Measurements from ENCODE around the gene B9D2. TPM values are rescaled to one million over a fixed set of nuclear protein-coding genes. Genes with fewer than 3 reads are reported as not detected.

The B9D2 gene
- total RNA-seq, 1 experiment from 2014 or later = 4.4 TPM

GRCh38 chr19:41308450-41309179, 55.3 kb downstream of the B9D2 start:
- Histone ChIP-seq H4K20me1 (ENCODE audit: low read length) (no peaks in the 10 kb centered on the region), H3K36me3 (ENCODE audit: low read depth, low read length) (peaks cover 21% of the 10 kb centered on the region; the same call in 1 of the 2 replicates), H3K79me2 (ENCODE audit: low read length) (peaks cover 31% of the 10 kb centered on the region), H3K27me3 (ENCODE audit: low read length) (no peaks in the 10 kb centered on the region), H2AFZ (ENCODE audit: low read length) (no peak overlapping the region), H3K9me3 (ENCODE audit: low read length) (no peaks in the 10 kb centered on the region), H3F3A (ENCODE audit: low read length, unreplicated experiment) (no peaks in the 10 kb centered on the region), H3K4me2 (ENCODE audit: low read length) (peak overlapping the region; percentile 96; the same call in 1 of the 2 replicates), H3K9me2 (replicated peaks; ENCODE audit: low read length) (no peaks in the 10 kb centered on the region), H3K4me1 (ENCODE audit: insufficient read depth, low read length) (peaks cover 10% of the 10 kb centered on the region; the same call in 1 of the 2 replicates), H3K9ac (ENCODE audit: low read length) (no peak overlapping the region), H3K4me3 (ENCODE audit: low read length) (no peak overlapping the region), H3K27ac (ENCODE audit: low read length) (no peak overlapping the region)
- CTCF ChIA-PET = no interaction called here
- no TSS peak for BruUV-seq (replicated peaks)
- ATAC-seq (peak; percentile 45), DNase-seq (peak; percentile 94)
- intact Hi-C loops (cut with micrococcal nuclease) = loop anchor here (2.0 kb wide), 1 partner anchor 104 kb away; no protein-coding TSS in a partner anchor
- POLR2A ChIA-PET (ENCODE audit: unreplicated experiment) = no interaction called here
- TF ChIP-seq EZH2phosphoT487 (IDR thresholded peaks at IDR 0.05; ENCODE audit: borderline replicate concordance, low read length) (no peak), CTCF (conservative IDR thresholded peaks at IDR 0.05; ENCODE audit: low read depth, low read length) (peak; percentile 91)

GRCh38 chr19:41307954-41308449, 55.9 kb downstream of the B9D2 start:
- H2AFZ ChIP-seq (ENCODE audit: low read length) = no peak overlapping the region
- peaks cover 26% of the 10 kb centered on the region for H3K79me2 ChIP-seq (ENCODE audit: low read length)
- H3F3A ChIP-seq (ENCODE audit: low read length, unreplicated experiment) = no peaks in the 10 kb centered on the region
- H3K36me3 ChIP-seq (ENCODE audit: low read depth, low read length) = peaks cover 22% of the 10 kb centered on the region; the same call in 1 of the 2 replicates
- H3K9ac ChIP-seq (ENCODE audit: low read length) = no peak overlapping the region
- no peak for TF ChIP-seq EZH2phosphoT487 (IDR thresholded peaks at IDR 0.05; ENCODE audit: borderline replicate concordance, low read length)
- no peak for TF ChIP-seq CTCF (conservative IDR thresholded peaks at IDR 0.05; ENCODE audit: low read depth, low read length)
- no peak for TF ChIP-seq EZH2 (IDR thresholded peaks at IDR 0.05; ENCODE audit: low read length, unreplicated experiment)
- peaks cover 10% of the 10 kb centered on the region; the same call in 1 of the 2 replicates for H3K4me1 ChIP-seq (ENCODE audit: insufficient read depth, low read length)
- H3K27me3 ChIP-seq (ENCODE audit: low read length) = no peaks in the 10 kb centered on the region
- H3K4me3 ChIP-seq (ENCODE audit: low read length) = no peak overlapping the region
- BruUV-seq (replicated peaks) = no TSS peak
- H3K9me3 ChIP-seq (ENCODE audit: low read length) = no peaks in the 10 kb centered on the region
- CTCF ChIA-PET = no interaction called here
- intact Hi-C loops (cut with micrococcal nuclease) = loop anchor here (2.0 kb wide), 1 partner anchor 103 kb away; no protein-coding TSS in a partner anchor
- POLR2A ChIA-PET (ENCODE audit: unreplicated experiment) = no interaction called here
- no peaks in the 10 kb centered on the region for H4K20me1 ChIP-seq (ENCODE audit: low read length)
- H3K9me2 ChIP-seq (replicated peaks; ENCODE audit: low read length) = no peaks in the 10 kb centered on the region
- no peak overlapping the region for H3K27ac ChIP-seq (ENCODE audit: low read length)
- DNase-seq (no peak), ATAC-seq (no peak)
- H3K4me2 ChIP-seq (ENCODE audit: low read length) = no peak overlapping the region

Data from PC-3 (cell line).